Measurements from ENCODE around the gene ATRAID.

ATRAID gene

GRCh38 chr2:27264253-27264752 is 52.5 kb downstream of the ATRAID start:
- no peaks in the 10 kb centered on the region for H3K36me3 Mint-ChIP-seq
- no peak overlapping the region for H3K27ac Mint-ChIP-seq
- H3K4me3 Mint-ChIP-seq, result peak overlapping the region; percentile 95
- no peaks in the 10 kb centered on the region for H3K9me3 Mint-ChIP-seq (ENCODE audit: low read depth)
- peaks cover 33% of the 10 kb centered on the region for H3K27me3 Mint-ChIP-seq
- H3K4me1 Mint-ChIP-seq (ENCODE audit: low read depth), result peaks cover 30% of the 10 kb centered on the region

- Mint-ChIP-seq H3K4me3 (peak overlapping the region; percentile 82), H3K27ac (no peak overlapping the region), H3K36me3 (no peaks in the 10 kb centered on the region), H3K4me1 (ENCODE audit: low read depth) (peaks cover 30% of the 10 kb centered on the region), H3K27me3 (peaks cover 29% of the 10 kb centered on the region), H3K9me3 (ENCODE audit: low read depth) (no peaks in the 10 kb centered on the region)
These were observed 53.1 kb downstream of the ATRAID start for GRCh38 chr2:27264753-27265535.

GRCh38 chr2:27265536-27265870 is 53.7 kb downstream of the ATRAID start:
- Mint-ChIP-seq H3K4me3 (peak overlapping the region; percentile 78), H3K4me1 (ENCODE audit: low read depth) (peaks cover 30% of the 10 kb centered on the region), H3K36me3 (no peaks in the 10 kb centered on the region), H3K27me3 (peaks cover 24% of the 10 kb centered on the region), H3K9me3 (ENCODE audit: low read depth) (no peaks in the 10 kb centered on the region), H3K27ac (no peak overlapping the region)

Measured in activated naive CD8-positive, alpha-beta T cell (primary cell).